Mesenteric fat pad (tissue), 1 donor: ENCODE measurements around the gene GRIK2. TPM values are rescaled to one million over a fixed set of nuclear protein-coding genes. Genes with fewer than 3 reads are reported as not detected.

Experiments used
- DNase-seq: peaks from one replicate; pipeline ENCODE4 v3.0.0-alpha.2; 2020; ENCODE audit warnings: low spot score
- total RNA-seq: library from RNA; stranded (reverse); fragmentation: NEBNext Ultra II Directional; extraction: Animal tissue kit (Norgen Biotek cat#: 25700); gene quantifications from one replicate; pipeline ENCODE4 v1.2.1, GENCODE V29; 2021
- donor health status: DM: yes; HTN: yes; CAD: no.

Gene GRIK2
- total RNA-seq, 1 donor from 2014 or later = not detected

- no peak for DNase-seq
Observed at GRCh38 chr6:101454106-101454676, 60.7 kb downstream of the GRIK2 start.

- DNase-seq = no peak
Observed at GRCh38 chr6:101458336-101458735, 64.8 kb downstream of the GRIK2 start.

GRCh38 chr6:101458826-101459225 is 65.3 kb downstream of the GRIK2 start:
- DNase-seq = no peak

- DNase-seq = no peak
Observed at GRCh38 chr6:101462576-101462975, 69.1 kb downstream of the GRIK2 start.

- no peak for DNase-seq
Observed at GRCh38 chr6:101465863-101466262, 72.4 kb downstream of the GRIK2 start.

GRCh38 chr6:101477436-101477835 is 83.9 kb downstream of the GRIK2 start:
- DNase-seq = no peak

- DNase-seq = no peak
Observed at GRCh38 chr6:101478891-101479290, 85.4 kb downstream of the GRIK2 start.

GRCh38 chr6:101482606-101483005 is 89.1 kb downstream of the GRIK2 start:
- DNase-seq = no peak

- DNase-seq = no peak
Observed at GRCh38 chr6:101484781-101485180, 91.3 kb downstream of the GRIK2 start.

- no peak for DNase-seq
Observed at GRCh38 chr6:101486124-101486523, 92.6 kb downstream of the GRIK2 start.

- DNase-seq = no peak
Observed at GRCh38 chr6:101486726-101487125, 93.2 kb downstream of the GRIK2 start.

GRCh38 chr6:101489456-101489855 is 95.9 kb downstream of the GRIK2 start:
- no peak for DNase-seq

- no peak for DNase-seq
Observed at GRCh38 chr6:101490857-101491256, 97.3 kb downstream of the GRIK2 start.

GRCh38 chr6:101502818-101503217 is 109.3 kb downstream of the GRIK2 start:
- no peak for DNase-seq

GRCh38 chr6:101509536-101509935 is 116.0 kb downstream of the GRIK2 start:
- no peak for DNase-seq

GRCh38 chr6:101513181-101513580 is 119.7 kb downstream of the GRIK2 start:
- DNase-seq = no peak

GRCh38 chr6:101516578-101516977 is 123.1 kb downstream of the GRIK2 start:
- no peak for DNase-seq

GRCh38 chr6:101517632-101518031 is 124.1 kb downstream of the GRIK2 start:
- DNase-seq = no peak

GRCh38 chr6:101522254-101522653 is 128.7 kb downstream of the GRIK2 start:
- DNase-seq = no peak

GRCh38 chr6:101527467-101527866 is 134.0 kb downstream of the GRIK2 start:
- no peak for DNase-seq

GRCh38 chr6:101528801-101529200 is 135.3 kb downstream of the GRIK2 start:
- DNase-seq = no peak

- no peak for DNase-seq
Observed at GRCh38 chr6:101531538-101531937, 138.0 kb downstream of the GRIK2 start.

- DNase-seq = no peak
Observed at GRCh38 chr6:101534386-101534785, 140.9 kb downstream of the GRIK2 start.

GRCh38 chr6:101534821-101535220 is 141.3 kb downstream of the GRIK2 start:
- no peak for DNase-seq
